Karpas-422 (cell line): ENCODE data around the gene WIZ. TPM values are rescaled to one million over a fixed set of nuclear protein-coding genes. Genes with fewer than 3 reads are reported as not detected.

Experiments used
- DNase-seq: peaks from one replicate; pipeline ENCODE4 v3.0.0-alpha.2; 2015
- H2AFZ ChIP-seq: fragments of 200-600 bp; sonication (generic); 2 replicates; pipeline ENCODE4 v1.6.1; 2014; ENCODE audit warnings: antibody characterized with exemption, low read length, mixed read lengths
- H3K27ac ChIP-seq: fragments of 200-600 bp; sonication (generic); 2 replicates; pipeline ENCODE4 v1.5.1; 2014; ENCODE audit warnings: mild to moderate bottlenecking, low read length, moderate library complexity
- H3K27me3 ChIP-seq: fragments of 200-600 bp; sonication (generic); 2 replicates; pipeline ENCODE4 v1.6.1; 2014; ENCODE audit warnings: low read length, mixed read lengths
- H3K36me3 ChIP-seq: fragments of 200-600 bp; sonication (generic); 2 replicates; pipeline ENCODE4 v1.6.1; 2014; ENCODE audit warnings: low read length, mixed read lengths; ENCODE audit not compliant: insufficient read depth
- H3K4me1 ChIP-seq: fragments of 200-600 bp; sonication (generic); 2 replicates; pipeline ENCODE4 v1.6.1; 2014; ENCODE audit warnings: mild to moderate bottlenecking, low read length, mixed read lengths
- H3K4me2 ChIP-seq: fragments of 200-600 bp; sonication (generic); 2 replicates; pipeline ENCODE4 v1.6.1; 2014; ENCODE audit warnings: low read length, low read depth, mild to moderate bottlenecking; ENCODE audit not compliant: poor library complexity, severe bottlenecking
- H3K4me3 ChIP-seq: fragments of 200-600 bp; sonication (generic); 2 replicates; pipeline ENCODE4 v1.5.1; 2014; ENCODE audit warnings: mild to moderate bottlenecking, antibody characterized with exemption, low read length, mixed read lengths
- H3K79me2 ChIP-seq: fragments of 200-600 bp; sonication (generic); 2 replicates; pipeline ENCODE4 v1.6.1; 2014; ENCODE audit warnings: mild to moderate bottlenecking, low read length, mixed read lengths
- H3K9ac ChIP-seq: fragments of 200-600 bp; sonication (generic); 2 replicates; pipeline ENCODE4 v1.6.0; 2014; ENCODE audit warnings: low read length
- H3K9me2 ChIP-seq: fragments of 200-600 bp; sonication (generic), shearing (Covaris generic); replicated peaks from 2 replicates; pipeline ENCODE4 v1.6.0; 2014; ENCODE audit warnings: mild to moderate bottlenecking, low read length, moderate library complexity; ENCODE audit not compliant: insufficient read depth
- H3K9me3 ChIP-seq: fragments of 300-700, 200-600 bp; sonication (generic); 2 replicates; pipeline ENCODE4 v1.6.1; 2014; ENCODE audit warnings: low read length, mixed read lengths
- H4K20me1 ChIP-seq: fragments of 200-600 bp; sonication (generic); 2 replicates; pipeline ENCODE4 v1.6.1; 2014; ENCODE audit warnings: mild to moderate bottlenecking, antibody characterized with exemption, low read length, low read depth; ENCODE audit not compliant: insufficient read depth
- total RNA-seq: library from RNA; depleted of rRNA; stranded (reverse); fragments of >200 nt; shearing (Covaris generic); gene quantifications from 2 replicates; pipeline ENCODE4 v1.2.3, GENCODE V29; 2014; ENCODE audit warnings: low replicate concordance

WIZ gene
- total RNA-seq, 1 experiment from 2014 or later = 5.4 TPM

GRCh38 chr19:15430526-15431120 is 19.1 kb downstream of the WIZ start:
- H3K9ac ChIP-seq = peak overlapping the region; percentile 81

GRCh38 chr19:15429825-15430467 is 19.8 kb downstream of the WIZ start:
- Histone ChIP-seq H3K9me2 (no peaks in the 10 kb centered on the region), H4K20me1 (peaks cover 14% of the 10 kb centered on the region; the same call in 1 of the 2 replicates), H3K36me3 (peaks cover 16% of the 10 kb centered on the region), H3K4me2 (no peak overlapping the region), H3K9ac (peak overlapping the region; percentile 81; the same call in 1 of the 2 replicates), H3K4me1 (peaks cover 22% of the 10 kb centered on the region), H2AFZ (no peak overlapping the region), H3K4me3 (no peak overlapping the region), H3K9me3 (no peaks in the 10 kb centered on the region), H3K79me2 (peaks cover 44% of the 10 kb centered on the region), H3K27me3 (no peaks in the 10 kb centered on the region), H3K27ac (no peak overlapping the region)
- no peak for DNase-seq

More at GRCh38 chr19:15430526-15431120, 19.1 kb downstream of the WIZ start:
- Histone ChIP-seq H2AFZ (no peak overlapping the region), H3K4me3 (peak overlapping the region; percentile 78; the same call in 1 of the 2 replicates), H3K4me1 (peaks cover 22% of the 10 kb centered on the region), H3K9me3 (no peaks in the 10 kb centered on the region), H3K4me2 (peak overlapping the region; percentile 86), H3K27ac (no peak overlapping the region), H3K27me3 (no peaks in the 10 kb centered on the region), H3K36me3 (peaks cover 12% of the 10 kb centered on the region), H3K79me2 (peaks cover 44% of the 10 kb centered on the region), H4K20me1 (peaks cover 14% of the 10 kb centered on the region; the same call in 1 of the 2 replicates), H3K9me2 (no peaks in the 10 kb centered on the region)
- no peak for DNase-seq

GRCh38 chr19:15428956-15429824 is 20.6 kb downstream of the WIZ start:
- H3K4me1 ChIP-seq = peaks cover 22% of the 10 kb centered on the region
- no peaks in the 10 kb centered on the region for H3K9me3 ChIP-seq
- no peak overlapping the region for H3K27ac ChIP-seq
- H3K36me3 ChIP-seq = peaks cover 19% of the 10 kb centered on the region
- H3K27me3 ChIP-seq = no peaks in the 10 kb centered on the region
- no peak overlapping the region for H3K9ac ChIP-seq
- no peaks in the 10 kb centered on the region for H3K9me2 ChIP-seq
- peaks cover 44% of the 10 kb centered on the region for H3K79me2 ChIP-seq
- no peak overlapping the region for H3K4me3 ChIP-seq
- H4K20me1 ChIP-seq = peaks cover 14% of the 10 kb centered on the region; the same call in 1 of the 2 replicates
- no peak overlapping the region for H3K4me2 ChIP-seq
- H2AFZ ChIP-seq = no peak overlapping the region
- DNase-seq = no peak

GRCh38 chr19:15427991-15428471 is 21.7 kb downstream of the WIZ start:
- Histone ChIP-seq H3K9me2 (no peaks in the 10 kb centered on the region), H2AFZ (no peak overlapping the region), H3K9ac (no peak overlapping the region), H3K4me3 (no peak overlapping the region), H3K27ac (no peak overlapping the region), H3K4me1 (peaks cover 16% of the 10 kb centered on the region), H3K79me2 (peaks cover 44% of the 10 kb centered on the region), H3K27me3 (no peaks in the 10 kb centered on the region), H3K4me2 (no peak overlapping the region), H3K36me3 (peaks cover 30% of the 10 kb centered on the region), H4K20me1 (peaks cover 14% of the 10 kb centered on the region; the same call in 1 of the 2 replicates), H3K9me3 (no peaks in the 10 kb centered on the region)
- DNase-seq = no peak

GRCh38 chr19:15427350-15427700 is 22.4 kb downstream of the WIZ start:
- Histone ChIP-seq H3K9me3 (no peaks in the 10 kb centered on the region), H3K4me1 (peaks cover 13% of the 10 kb centered on the region), H3K36me3 (peaks cover 32% of the 10 kb centered on the region), H3K4me2 (no peak overlapping the region), H2AFZ (no peak overlapping the region), H3K9ac (no peak overlapping the region), H3K79me2 (peaks cover 44% of the 10 kb centered on the region), H3K27me3 (no peaks in the 10 kb centered on the region), H3K9me2 (no peaks in the 10 kb centered on the region), H3K4me3 (no peak overlapping the region), H4K20me1 (peaks cover 14% of the 10 kb centered on the region; the same call in 1 of the 2 replicates), H3K27ac (no peak overlapping the region)
- no peak for DNase-seq

GRCh38 chr19:15426485-15427349 is 23.0 kb downstream of the WIZ start:
- peaks cover 32% of the 10 kb centered on the region for H3K36me3 ChIP-seq
- no peak overlapping the region for H3K27ac ChIP-seq
- H3K9me2 ChIP-seq = no peaks in the 10 kb centered on the region
- DNase-seq = no peak
- H3K27me3 ChIP-seq = no peaks in the 10 kb centered on the region
- peaks cover 13% of the 10 kb centered on the region for H3K4me1 ChIP-seq
- H3K79me2 ChIP-seq = peaks cover 39% of the 10 kb centered on the region
- H2AFZ ChIP-seq = no peak overlapping the region
- no peak overlapping the region for H3K4me2 ChIP-seq
- H4K20me1 ChIP-seq = peaks cover 14% of the 10 kb centered on the region; the same call in 1 of the 2 replicates
- no peak overlapping the region for H3K4me3 ChIP-seq
- no peaks in the 10 kb centered on the region for H3K9me3 ChIP-seq
- no peak overlapping the region for H3K9ac ChIP-seq

- H3K4me1 ChIP-seq = peaks cover 2% of the 10 kb centered on the region
- no peak overlapping the region for H2AFZ ChIP-seq
- H3K9me2 ChIP-seq = no peaks in the 10 kb centered on the region
- peaks cover 26% of the 10 kb centered on the region for H3K79me2 ChIP-seq
- H3K9me3 ChIP-seq = no peaks in the 10 kb centered on the region
- no peak for DNase-seq
- H3K4me2 ChIP-seq = no peak overlapping the region
- H3K36me3 ChIP-seq = peaks cover 32% of the 10 kb centered on the region
- no peak overlapping the region for H3K9ac ChIP-seq
- peaks cover 10% of the 10 kb centered on the region; the same call in 1 of the 2 replicates for H4K20me1 ChIP-seq
- no peak overlapping the region for H3K4me3 ChIP-seq
- H3K27me3 ChIP-seq = no peaks in the 10 kb centered on the region
- no peak overlapping the region for H3K27ac ChIP-seq
These were observed 24.3 kb downstream of the WIZ start for GRCh38 chr19:15425321-15425950.
